ENCODE measurements around the gene KAT6B. TPM values are rescaled to one million over a fixed set of nuclear protein-coding genes. Genes with fewer than 3 reads are reported as not detected.
A peak's percentile ranks its signal among the peaks of the same experiment; 100 is the strongest.
"Not testable (repeated sequence)": the region's sequence is repeated elsewhere in the genome, so short reads cannot be mapped to it uniquely, and the experiment has no call there.

Gene KAT6B
- total and polyA plus RNA-seq, 8 donors = 27.6 to 48.1 (median 42.3) TPM

- Histone ChIP-seq H3K27me3 (no peaks in the 10 kb centered on the region), H3K4me3 (no peak overlapping the region), H3K9me3 (no peaks in the 10 kb centered on the region), H3K27ac (peak overlapping the region in 1 of 2 donors; percentile 26), H3K36me3 (no peaks in the 10 kb centered on the region), H3K4me1 (peaks cover 0 to 12% of the 10 kb centered on the region in 2 donors)
- intact Hi-C loops (cut with DNase I) = no loop called here
- no peak for ATAC-seq
- no peak for DNase-seq
- no peak for TF ChIP-seq CTCF (IDR thresholded peaks at IDR 0.05)
These were observed 87.1 kb downstream of the KAT6B start for GRCh38 chr10:74913377-74913979.

GRCh38 chr10:74916283-74916682 is 89.9 kb downstream of the KAT6B start:
- Histone ChIP-seq H3K9me3 (peaks cover 0 to 8% of the 10 kb centered on the region in 2 donors), H3K36me3 (no peaks in the 10 kb centered on the region), H3K4me3 (no peak overlapping the region), H3K27ac (no peak overlapping the region), H3K4me1 (peaks cover 0 to 12% of the 10 kb centered on the region in 2 donors), H3K27me3 (no peaks in the 10 kb centered on the region)
- no peak for DNase-seq
- ATAC-seq = no peak
- no peak for TF ChIP-seq CTCF (IDR thresholded peaks at IDR 0.05)
- intact Hi-C loops (cut with DNase I) = no loop called here

GRCh38 chr10:74917481-74918077 is 91.2 kb downstream of the KAT6B start:
- peaks cover 0 to 8% of the 10 kb centered on the region in 2 donors for H3K9me3 ChIP-seq
- no peak for DNase-seq
- no peaks in the 10 kb centered on the region for H3K36me3 ChIP-seq
- no peak for TF ChIP-seq CTCF (IDR thresholded peaks at IDR 0.05)
- H3K27me3 ChIP-seq = no peaks in the 10 kb centered on the region
- peaks cover 9 to 20% of the 10 kb centered on the region in 2 donors for H3K4me1 ChIP-seq
- H3K27ac ChIP-seq = no peak overlapping the region
- ATAC-seq = peak; percentile 63
- no peak overlapping the region for H3K4me3 ChIP-seq
- intact Hi-C loops (cut with DNase I) = no loop called here

GRCh38 chr10:74919671-74920070 is 93.3 kb downstream of the KAT6B start:
- H3K4me3 ChIP-seq = no peak overlapping the region
- DNase-seq (no peak), ATAC-seq (no peak)
- intact Hi-C loops (cut with DNase I) = no loop called here
- no peak overlapping the region for H3K27ac ChIP-seq
- H3K36me3 ChIP-seq = no peaks in the 10 kb centered on the region
- peaks cover 0 to 8% of the 10 kb centered on the region in 2 donors for H3K9me3 ChIP-seq
- TF ChIP-seq CTCF (IDR thresholded peaks at IDR 0.05) = no peak
- peaks cover 22 to 27% of the 10 kb centered on the region in 2 donors for H3K4me1 ChIP-seq
- no peaks in the 10 kb centered on the region for H3K27me3 ChIP-seq

GRCh38 chr10:74921070-74921469 is 94.7 kb downstream of the KAT6B start:
- H3K4me1 ChIP-seq = peaks cover 25 to 27% of the 10 kb centered on the region in 2 donors
- H3K9me3 ChIP-seq; DNase-seq; H3K4me3 ChIP-seq; H3K27ac ChIP-seq; H3K36me3 ChIP-seq; ATAC-seq; intact Hi-C loops (cut with DNase I); H3K27me3 ChIP-seq: not testable (repeated sequence)

Measured in left lung (tissue), 10 donors.